ENCODE results near the gene IRF2BPL.

DNA sequence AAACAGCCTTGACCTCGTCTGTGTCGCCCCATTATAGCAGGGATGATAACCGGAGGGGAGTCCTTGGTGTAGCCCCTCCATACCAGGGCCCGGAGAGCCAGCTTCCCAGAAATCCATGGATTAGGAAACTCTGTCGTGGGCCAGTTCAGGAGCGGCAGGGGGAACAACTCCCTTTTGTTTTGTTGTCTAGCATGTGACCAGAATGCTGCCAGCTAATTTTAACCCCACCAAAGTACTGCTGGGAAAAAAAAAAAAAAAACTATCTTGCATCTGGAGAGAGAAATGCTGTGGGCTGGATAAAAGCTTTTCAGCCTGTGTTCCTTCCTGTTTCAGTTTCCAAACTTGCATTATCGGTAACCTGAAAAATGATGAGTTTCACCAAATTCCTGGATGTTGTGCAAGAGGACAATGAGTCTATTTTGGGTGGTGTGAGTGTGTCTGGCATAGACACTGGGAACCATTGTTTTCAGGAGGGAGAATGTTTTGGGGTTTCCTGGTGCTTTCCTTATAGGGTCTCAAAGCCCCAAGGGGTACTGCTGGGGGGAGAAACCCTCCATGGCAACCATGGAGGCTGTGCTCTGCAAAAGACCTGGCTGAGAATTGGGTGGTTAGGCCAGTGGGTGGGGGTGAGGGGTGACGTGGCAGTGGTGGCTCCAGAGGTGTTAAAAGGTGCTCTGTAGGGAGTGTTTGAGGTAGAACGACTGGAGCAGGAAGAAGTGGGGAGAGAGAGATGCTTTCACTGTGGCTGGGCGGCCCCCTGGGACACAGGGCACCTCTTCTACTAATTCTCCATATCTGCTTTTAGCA, 14.9 kb upstream of the IRF2BPL start:
- TF ChIP-seq, protein P1, sequence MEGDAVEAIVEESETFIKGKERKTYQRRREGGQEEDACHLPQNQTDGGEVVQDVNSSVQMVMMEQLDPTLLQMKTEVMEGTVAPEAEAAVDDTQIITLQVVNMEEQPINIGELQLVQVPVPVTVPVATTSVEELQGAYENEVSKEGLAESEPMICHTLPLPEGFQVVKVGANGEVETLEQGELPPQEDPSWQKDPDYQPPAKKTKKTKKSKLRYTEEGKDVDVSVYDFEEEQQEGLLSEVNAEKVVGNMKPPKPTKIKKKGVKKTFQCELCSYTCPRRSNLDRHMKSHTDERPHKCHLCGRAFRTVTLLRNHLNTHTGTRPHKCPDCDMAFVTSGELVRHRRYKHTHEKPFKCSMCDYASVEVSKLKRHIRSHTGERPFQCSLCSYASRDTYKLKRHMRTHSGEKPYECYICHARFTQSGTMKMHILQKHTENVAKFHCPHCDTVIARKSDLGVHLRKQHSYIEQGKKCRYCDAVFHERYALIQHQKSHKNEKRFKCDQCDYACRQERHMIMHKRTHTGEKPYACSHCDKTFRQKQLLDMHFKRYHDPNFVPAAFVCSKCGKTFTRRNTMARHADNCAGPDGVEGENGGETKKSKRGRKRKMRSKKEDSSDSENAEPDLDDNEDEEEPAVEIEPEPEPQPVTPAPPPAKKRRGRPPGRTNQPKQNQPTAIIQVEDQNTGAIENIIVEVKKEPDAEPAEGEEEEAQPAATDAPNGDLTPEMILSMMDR (IDR thresholded peaks at IDR 0.05), result no peak
- TF ChIP-seq TCF7L2 (IDR thresholded peaks at IDR 0.05; ENCODE audit: low read depth, low read length) (no peak), POLR2AphosphoS5 (IDR thresholded peaks at IDR 0.05; ENCODE audit: low read depth, low read length) (no peak)

Measured in Panc1 (cell line).